Rectal smooth muscle tissue (tissue), 1 donor: ENCODE results near the gene DNER.

Source experiments
- H3K27ac ChIP-seq: one replicate; pipeline ENCODE4 v1.7.0; 2013; ENCODE audit warnings: low read depth, low read length, inconsistent platforms
- H3K27me3 ChIP-seq: one replicate; pipeline ENCODE4 v1.7.0; 2013; ENCODE audit warnings: low read length; ENCODE audit not compliant: control insufficient read depth, insufficient read depth
- H3K36me3 ChIP-seq: one replicate; pipeline ENCODE4 v1.7.0; 2013; ENCODE audit warnings: low read length; ENCODE audit not compliant: control insufficient read depth, insufficient read depth
- H3K4me1 ChIP-seq: one replicate; pipeline ENCODE4 v1.7.0; 2013; ENCODE audit warnings: low read length; ENCODE audit not compliant: control insufficient read depth, insufficient read depth
- H3K4me3 ChIP-seq: one replicate; pipeline ENCODE4 v1.7.0; 2013; ENCODE audit warnings: low read length
- H3K9ac ChIP-seq: one replicate; pipeline ENCODE4 v1.7.0; 2013; ENCODE audit warnings: low read length

Gene DNER

DNA sequence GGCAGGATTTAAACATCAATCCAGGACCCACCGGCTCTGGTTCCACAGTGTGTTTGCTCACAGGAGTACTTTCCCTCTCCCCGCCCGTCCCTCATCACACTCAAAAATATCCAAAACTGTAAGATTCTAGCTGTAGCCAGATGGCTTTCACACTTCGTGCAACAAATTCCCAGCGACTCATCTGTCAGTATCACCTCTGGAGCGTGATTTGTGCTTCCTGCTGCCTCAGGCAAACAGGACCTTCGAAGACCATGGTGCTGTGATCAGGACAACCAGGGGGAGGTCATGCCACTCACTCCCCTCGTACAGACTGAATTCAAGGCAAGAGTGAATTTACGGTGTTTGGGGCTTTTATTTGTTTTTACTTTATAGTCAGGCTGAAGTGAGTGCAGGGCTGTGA is 288.8 kb downstream of the DNER start:
- Histone ChIP-seq H3K27me3 (no peaks in the 10 kb centered on the region), H3K9ac (no peak overlapping the region), H3K36me3 (no peaks in the 10 kb centered on the region), H3K4me3 (no peak overlapping the region), H3K27ac (no peak overlapping the region), H3K4me1 (no peaks in the 10 kb centered on the region)

DNA sequence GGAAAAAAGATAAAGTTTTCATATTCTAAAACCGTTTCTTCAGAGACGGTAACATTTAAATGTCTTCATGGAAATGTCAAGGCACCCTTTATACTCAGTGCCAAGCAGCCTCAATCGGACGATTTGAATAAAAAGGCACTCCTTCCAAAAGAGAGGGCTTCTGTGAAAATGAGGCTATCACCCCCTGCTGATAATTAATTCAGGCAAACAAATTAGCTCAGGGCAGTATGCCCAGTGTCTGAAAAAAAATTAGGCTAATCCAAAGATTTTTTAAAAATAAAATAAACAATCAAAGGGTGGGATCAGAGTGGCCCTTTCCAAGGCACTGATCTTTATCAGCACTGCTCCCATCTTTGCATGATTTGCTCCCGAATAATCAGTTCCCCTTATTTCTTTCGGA is 292.3 kb downstream of the DNER start:
- Histone ChIP-seq H3K4me1 (no peaks in the 10 kb centered on the region), H3K36me3 (no peaks in the 10 kb centered on the region), H3K27me3 (no peaks in the 10 kb centered on the region), H3K4me3 (no peak overlapping the region), H3K27ac (no peak overlapping the region), H3K9ac (no peak overlapping the region)

DNA sequence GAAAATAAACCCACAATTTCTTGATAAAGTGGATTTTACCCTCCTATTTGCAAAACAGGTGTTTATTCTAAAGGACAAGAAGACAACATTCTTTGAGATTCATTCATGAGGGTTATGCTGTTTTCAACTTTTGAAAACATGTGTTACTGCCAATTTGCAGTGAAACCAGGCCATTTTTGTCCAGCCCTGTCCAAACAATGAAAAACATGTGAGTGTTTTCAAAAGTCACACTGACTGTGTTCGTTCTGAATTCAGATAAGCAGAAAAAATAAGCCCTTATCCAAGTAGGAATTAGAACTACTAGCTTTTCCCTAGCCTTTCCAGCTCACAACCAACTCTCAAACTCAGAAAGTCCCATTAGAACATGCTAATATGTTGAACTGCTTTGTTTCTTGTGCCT is 295.2 kb downstream of the DNER start:
- Histone ChIP-seq H3K4me1 (peaks cover 3% of the 10 kb centered on the region), H3K9ac (no peak overlapping the region), H3K27me3 (no peaks in the 10 kb centered on the region), H3K27ac (peak overlapping the region; percentile 48), H3K4me3 (no peak overlapping the region), H3K36me3 (no peaks in the 10 kb centered on the region)

DNA sequence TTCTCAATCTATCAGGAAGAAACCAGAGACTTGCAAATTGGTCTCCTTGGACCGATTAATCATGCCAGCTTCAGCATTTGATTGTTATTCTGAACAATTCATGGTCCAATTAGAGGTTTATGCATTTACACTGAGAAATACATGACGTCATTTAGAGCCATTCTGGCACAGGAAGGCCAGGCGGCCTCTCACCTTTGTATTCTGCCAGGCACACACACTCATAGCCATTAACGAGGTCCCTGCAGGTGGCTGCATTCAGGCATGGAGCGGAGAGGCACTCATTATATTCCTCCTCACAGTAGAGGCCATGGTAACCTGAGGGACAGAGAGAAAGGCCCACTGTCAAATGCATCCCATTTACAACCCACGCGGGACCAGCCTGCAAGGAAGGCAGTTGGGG is 296.4 kb downstream of the DNER start:
- peaks cover 3% of the 10 kb centered on the region for H3K4me1 ChIP-seq
- peak overlapping the region; percentile 19 for H3K27ac ChIP-seq
- H3K4me3 ChIP-seq, result no peak overlapping the region
- H3K9ac ChIP-seq, result no peak overlapping the region
- H3K27me3 ChIP-seq, result no peaks in the 10 kb centered on the region
- H3K36me3 ChIP-seq, result no peaks in the 10 kb centered on the region

DNA sequence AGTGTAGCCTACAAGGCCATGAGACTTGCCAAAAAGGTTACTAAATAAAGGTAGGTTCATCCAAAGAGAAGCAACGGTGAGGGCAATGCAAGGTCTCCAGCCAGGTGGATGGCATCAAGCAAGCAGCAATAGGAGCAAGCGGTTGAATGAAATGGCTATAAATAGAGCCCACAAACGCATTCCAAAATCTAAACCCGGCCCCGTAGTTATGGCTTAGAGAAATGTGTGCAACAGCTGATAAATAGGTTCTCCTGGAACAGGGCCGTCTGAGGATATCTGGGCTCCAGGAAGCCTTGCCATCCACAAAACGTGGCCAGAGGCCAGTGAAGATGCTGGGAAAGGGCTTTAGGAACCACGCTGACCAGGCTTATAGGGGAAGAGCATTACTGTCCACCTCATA is 297.2 kb downstream of the DNER start:
- H3K4me3 ChIP-seq, result no peak overlapping the region
- H3K4me1 ChIP-seq, result peaks cover 3% of the 10 kb centered on the region
- H3K36me3 ChIP-seq, result no peaks in the 10 kb centered on the region
- no peak overlapping the region for H3K9ac ChIP-seq
- no peaks in the 10 kb centered on the region for H3K27me3 ChIP-seq
- peak overlapping the region; percentile 65 for H3K27ac ChIP-seq

DNA sequence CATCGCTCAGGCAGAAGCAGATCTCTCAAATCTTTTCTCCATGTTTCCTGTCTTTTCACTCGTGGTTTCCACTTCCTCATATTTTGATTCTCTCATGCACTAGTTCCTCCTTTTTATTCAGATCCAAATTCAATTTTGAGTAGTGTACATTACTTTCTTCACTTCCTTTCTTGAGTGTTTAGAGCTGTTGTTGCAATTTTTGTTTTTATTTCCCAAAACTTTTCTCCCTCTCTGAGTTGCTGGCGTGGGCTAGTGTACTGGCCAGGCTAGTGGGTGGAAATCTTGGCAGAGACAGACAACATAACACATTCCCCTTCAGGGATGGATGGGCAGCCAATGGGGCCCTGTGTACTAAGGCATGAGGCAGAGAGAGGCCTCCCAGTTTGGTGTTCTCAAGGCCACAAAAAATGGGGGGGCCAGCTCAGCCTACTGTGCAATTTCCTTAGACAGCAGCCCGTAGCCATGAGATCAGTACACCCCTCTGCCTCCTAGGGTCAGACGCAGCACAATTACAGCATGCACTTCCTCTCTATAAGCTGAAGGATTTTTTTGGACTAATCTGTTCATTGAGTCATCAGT is 298.1 kb downstream of the DNER start:
- H3K4me3 ChIP-seq, result no peak overlapping the region
- H3K4me1 ChIP-seq, result peaks cover 3% of the 10 kb centered on the region
- H3K27ac ChIP-seq, result peak overlapping the region; percentile 65
- no peaks in the 10 kb centered on the region for H3K36me3 ChIP-seq
- H3K9ac ChIP-seq, result no peak overlapping the region
- no peaks in the 10 kb centered on the region for H3K27me3 ChIP-seq

DNA sequence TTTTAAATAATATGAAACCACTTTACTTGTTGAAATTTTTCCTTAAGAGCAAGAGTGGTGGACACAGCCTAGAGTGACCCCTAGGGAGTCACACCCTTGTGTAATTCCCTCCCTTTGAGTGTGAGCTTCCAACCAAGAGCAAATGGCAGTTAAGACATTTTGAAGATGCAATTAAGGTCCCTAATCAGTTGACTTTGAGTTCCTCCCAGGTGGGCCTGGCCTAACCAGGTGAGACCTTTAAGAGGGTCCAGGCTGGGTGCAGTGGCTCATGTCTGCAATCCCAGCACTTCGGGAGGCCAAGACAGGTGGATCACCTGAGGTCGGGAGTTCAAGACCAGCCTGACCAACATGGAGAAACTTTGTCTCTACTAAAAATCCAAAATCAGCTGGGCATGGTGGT is 299.7 kb downstream of the DNER start:
- H3K27me3 ChIP-seq, result no peaks in the 10 kb centered on the region
- H3K4me1 ChIP-seq, result peaks cover 3% of the 10 kb centered on the region
- H3K36me3 ChIP-seq, result no peaks in the 10 kb centered on the region
- H3K9ac ChIP-seq, result no peak overlapping the region
- no peak overlapping the region for H3K27ac ChIP-seq
- no peak overlapping the region for H3K4me3 ChIP-seq

DNA sequence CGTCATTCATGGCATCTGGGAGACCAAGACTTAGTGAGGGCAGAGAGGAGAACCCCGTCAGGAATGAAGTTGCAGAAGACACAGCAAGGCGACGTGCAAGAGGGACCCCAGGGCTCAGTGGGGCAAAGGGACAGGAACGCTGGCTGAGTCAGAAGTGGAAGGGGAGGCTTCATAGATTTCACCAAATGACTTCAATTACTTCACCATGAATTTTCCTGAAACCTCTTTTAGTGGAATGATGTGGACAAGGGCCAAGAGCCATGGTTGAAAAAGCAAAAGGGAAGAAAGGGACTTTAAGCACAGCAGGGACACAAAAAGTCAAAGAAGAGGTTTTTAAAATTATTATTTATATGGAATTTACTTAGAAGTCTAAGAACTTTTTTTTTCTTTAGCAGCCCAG is 301.7 kb downstream of the DNER start:
- peaks cover 3% of the 10 kb centered on the region for H3K4me1 ChIP-seq

DNA sequence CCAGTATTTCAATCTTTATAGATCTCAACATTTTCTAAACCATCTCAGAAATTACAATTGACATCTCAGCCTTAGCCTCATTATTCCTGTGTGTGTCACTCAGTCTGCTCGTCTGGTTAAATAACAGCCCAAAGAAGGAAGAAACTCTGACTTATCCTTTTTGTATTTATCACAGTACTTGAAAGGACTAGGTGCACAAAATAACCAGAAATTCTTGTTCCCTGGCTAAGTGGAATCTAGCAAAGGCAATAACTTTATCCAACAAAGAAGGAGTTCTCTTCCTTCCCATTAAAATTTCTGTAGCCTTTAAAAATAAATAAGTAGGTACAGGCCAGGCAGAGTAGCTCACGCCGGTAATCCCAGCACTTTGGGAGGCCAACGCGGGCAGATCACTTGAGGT is 303.4 kb downstream of the DNER start:
- peak overlapping the region; percentile 35 for H3K27ac ChIP-seq

More for the DNA sequence above, 301.7 kb downstream of the DNER start:
- Histone ChIP-seq H3K27me3 (no peaks in the 10 kb centered on the region), H3K4me3 (no peak overlapping the region), H3K27ac (no peak overlapping the region), H3K36me3 (no peaks in the 10 kb centered on the region), H3K9ac (no peak overlapping the region)

DNA sequence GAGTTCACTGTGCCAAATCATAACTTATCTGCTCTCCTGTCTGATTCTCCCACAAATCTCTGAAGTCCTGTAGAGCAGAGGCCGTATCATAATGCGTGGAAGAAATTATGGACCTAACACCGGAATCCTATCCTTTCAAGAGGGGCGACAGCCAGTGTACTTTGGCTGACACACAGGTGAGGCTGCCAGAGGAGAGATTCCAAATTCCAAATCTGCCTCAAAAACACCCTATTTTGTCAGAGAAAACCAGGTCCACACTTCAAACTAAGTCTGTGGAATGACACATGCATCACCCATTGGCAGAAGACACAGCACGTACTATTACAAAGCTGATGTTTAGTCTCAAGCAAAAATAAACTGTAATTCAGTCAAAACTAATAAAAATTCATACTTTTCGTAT is 304.1 kb downstream of the DNER start:
- Histone ChIP-seq H3K36me3 (no peaks in the 10 kb centered on the region), H3K27me3 (no peaks in the 10 kb centered on the region), H3K9ac (no peak overlapping the region), H3K4me1 (no peaks in the 10 kb centered on the region), H3K27ac (peak overlapping the region; percentile 19), H3K4me3 (no peak overlapping the region)

More for the DNA sequence above, 303.4 kb downstream of the DNER start:
- H3K4me1 ChIP-seq, result no peaks in the 10 kb centered on the region
- no peak overlapping the region for H3K9ac ChIP-seq
- H3K4me3 ChIP-seq, result no peak overlapping the region
- no peaks in the 10 kb centered on the region for H3K27me3 ChIP-seq
- H3K36me3 ChIP-seq, result no peaks in the 10 kb centered on the region

DNA sequence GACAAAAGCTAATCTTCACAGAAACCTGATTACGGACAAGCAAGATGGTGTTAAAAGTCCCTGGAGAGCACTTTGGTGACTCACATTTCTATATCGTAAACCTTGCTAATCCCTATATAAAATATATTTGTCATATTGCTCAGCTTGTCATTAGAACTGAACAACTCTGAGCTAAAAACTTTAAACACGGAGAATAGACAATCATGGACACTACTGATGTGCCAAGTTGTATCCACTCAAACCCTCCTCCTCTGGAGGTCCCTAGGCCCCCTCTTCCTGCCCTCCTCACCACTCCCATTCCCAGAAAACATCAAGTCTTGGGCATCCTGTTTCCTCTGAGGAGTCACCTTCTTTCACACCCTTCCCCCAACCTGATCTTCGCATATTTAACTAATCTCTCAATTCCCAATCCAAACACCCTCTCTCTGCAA is 304.6 kb downstream of the DNER start:
- no peak overlapping the region for H3K9ac ChIP-seq
- no peaks in the 10 kb centered on the region for H3K36me3 ChIP-seq
- no peaks in the 10 kb centered on the region for H3K27me3 ChIP-seq
- no peak overlapping the region for H3K4me3 ChIP-seq
- H3K4me1 ChIP-seq, result no peaks in the 10 kb centered on the region
- peak overlapping the region; percentile 19 for H3K27ac ChIP-seq

DNA sequence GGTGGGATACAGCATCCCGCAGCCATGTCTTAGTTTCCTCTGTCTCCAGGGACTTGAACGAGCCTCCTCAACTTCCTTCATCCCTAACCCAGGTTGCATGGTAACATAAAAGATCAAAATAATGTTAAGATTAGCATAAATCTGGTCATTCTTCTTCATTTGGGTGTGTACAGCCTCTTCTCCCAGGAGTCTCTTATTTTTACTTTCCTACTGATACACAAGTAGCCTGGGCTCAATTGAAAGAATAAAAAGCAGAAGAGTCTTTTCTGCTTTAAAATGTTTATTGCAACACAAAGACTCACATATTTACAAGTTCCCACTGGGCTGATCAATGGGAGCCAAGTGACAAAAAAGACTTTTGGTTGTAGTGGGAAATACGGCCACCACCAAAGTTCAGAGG is 305.4 kb downstream of the DNER start:
- Histone ChIP-seq H3K36me3 (no peaks in the 10 kb centered on the region), H3K27ac (peak overlapping the region; percentile 50), H3K27me3 (no peaks in the 10 kb centered on the region), H3K4me1 (no peaks in the 10 kb centered on the region), H3K4me3 (no peak overlapping the region), H3K9ac (no peak overlapping the region)

DNA sequence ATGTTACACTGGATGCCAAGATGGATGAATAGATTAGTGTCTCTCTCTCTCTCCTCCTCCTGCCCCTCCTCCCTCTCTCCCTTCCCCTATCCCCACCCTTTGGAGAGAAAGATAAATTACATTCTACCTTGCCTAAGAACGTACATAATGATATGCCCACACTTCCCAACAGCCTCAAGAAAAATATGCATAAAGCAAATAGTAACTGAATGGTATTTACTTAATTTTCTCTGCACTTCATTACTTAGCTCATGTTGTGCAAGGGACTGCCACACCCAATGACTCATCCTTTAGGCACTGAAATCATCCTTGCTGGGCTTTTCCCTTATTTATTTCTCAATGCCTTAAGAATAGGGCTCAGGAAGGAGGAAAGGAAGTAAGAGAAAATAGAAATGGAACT is 306.0 kb downstream of the DNER start:
- Histone ChIP-seq H3K27ac (peak overlapping the region; percentile 50), H3K9ac (no peak overlapping the region), H3K4me1 (no peaks in the 10 kb centered on the region), H3K36me3 (no peaks in the 10 kb centered on the region), H3K4me3 (no peak overlapping the region), H3K27me3 (no peaks in the 10 kb centered on the region)
